Hematopoietic multipotent progenitor cell treated with erythropoietin and hydrocortisone succinate and interleukin-3 and kit ligand, for 4 days (in vitro differentiated cells): ENCODE data around the gene SCGB3A2.
"Not testable (repeated sequence)": the region's sequence is repeated elsewhere in the genome, so short reads cannot be mapped to it uniquely, and the experiment has no call there.

Experiments used
- DNase-seq: peaks from one replicate; pipeline ENCODE4 v3.0.0-alpha.2; 2015

The SCGB3A2 gene

DNA sequence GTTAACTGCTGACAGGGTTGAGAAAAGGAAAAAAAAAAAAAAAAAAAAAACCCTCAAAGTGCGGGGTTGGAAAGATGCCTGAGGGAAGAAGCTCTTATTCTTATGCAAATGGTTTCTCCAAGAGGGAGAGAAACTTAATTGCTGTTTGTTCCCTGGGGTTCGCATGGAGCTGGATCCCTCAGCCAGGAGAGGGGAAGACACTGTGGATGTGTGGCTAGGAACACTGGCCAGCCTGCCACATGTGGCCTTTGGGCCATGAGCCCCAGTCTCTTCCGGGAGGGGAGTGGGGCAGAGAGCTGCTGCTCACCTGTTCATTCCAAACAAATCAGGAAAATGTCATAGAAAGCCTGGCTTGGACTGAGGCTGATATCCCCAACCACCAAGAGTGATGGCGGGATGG is 9.4 kb upstream of the SCGB3A2 start:
- DNase-seq: no peak

DNA sequence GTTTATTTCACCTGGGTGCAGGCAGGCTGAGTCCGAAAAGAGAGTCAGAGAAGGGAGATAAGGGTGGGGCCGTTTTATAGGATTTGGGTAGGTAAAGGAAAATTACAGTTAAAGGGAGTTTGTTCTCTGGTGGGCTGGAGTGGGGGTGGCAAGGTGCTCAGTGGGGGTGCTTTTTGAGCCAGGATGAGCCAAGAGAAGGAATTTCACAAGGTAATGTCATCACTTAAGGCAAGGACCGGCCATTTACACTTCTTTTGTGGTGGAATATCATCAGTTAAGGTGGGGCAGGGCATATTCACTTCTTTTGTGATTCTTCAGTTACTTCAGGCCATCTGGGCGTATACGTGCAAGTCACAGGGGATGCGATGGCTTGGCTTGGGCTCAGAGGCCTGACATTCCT is 8.6 kb upstream of the SCGB3A2 start:
- DNase-seq: not testable (repeated sequence)

- DNase-seq: not testable (repeated sequence)
Measured at GRCh38 chr5:147871980-147872549, 6.4 kb upstream of the SCGB3A2 start.

- DNase-seq: not testable (repeated sequence)
Measured at GRCh38 chr5:147872744-147873435, 5.6 kb upstream of the SCGB3A2 start.

- not testable (repeated sequence) for DNase-seq
Measured at GRCh38 chr5:147874118-147874875, 4.2 kb upstream of the SCGB3A2 start.

GRCh38 chr5:147874910-147875367 is 3.6 kb upstream of the SCGB3A2 start:
- no peak for DNase-seq

GRCh38 chr5:147876141-147876540 is 2.4 kb upstream of the SCGB3A2 start:
- DNase-seq: no peak

- DNase-seq: no peak
Measured at GRCh38 chr5:147876626-147877025, 1.9 kb upstream of the SCGB3A2 start.

DNA sequence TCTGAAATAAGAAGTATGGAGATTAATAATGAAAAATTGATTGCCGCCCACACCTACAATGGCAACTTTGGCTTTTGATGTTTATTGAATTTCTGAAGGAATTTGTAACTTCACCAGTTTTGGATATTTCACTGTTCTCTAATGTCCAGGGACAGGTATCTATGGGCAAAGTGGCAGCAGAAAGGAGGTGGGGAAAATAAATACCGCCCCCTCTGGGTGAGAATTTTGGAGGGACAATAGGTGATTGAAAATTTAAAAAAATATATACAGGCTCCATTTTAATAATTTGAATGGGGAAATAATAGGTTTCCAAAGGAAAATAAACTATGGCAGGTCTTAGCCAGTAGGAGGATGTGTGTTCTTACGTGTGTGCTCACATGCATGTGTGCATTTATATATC is 1.3 kb downstream of the SCGB3A2 start:
- no peak for DNase-seq

DNA sequence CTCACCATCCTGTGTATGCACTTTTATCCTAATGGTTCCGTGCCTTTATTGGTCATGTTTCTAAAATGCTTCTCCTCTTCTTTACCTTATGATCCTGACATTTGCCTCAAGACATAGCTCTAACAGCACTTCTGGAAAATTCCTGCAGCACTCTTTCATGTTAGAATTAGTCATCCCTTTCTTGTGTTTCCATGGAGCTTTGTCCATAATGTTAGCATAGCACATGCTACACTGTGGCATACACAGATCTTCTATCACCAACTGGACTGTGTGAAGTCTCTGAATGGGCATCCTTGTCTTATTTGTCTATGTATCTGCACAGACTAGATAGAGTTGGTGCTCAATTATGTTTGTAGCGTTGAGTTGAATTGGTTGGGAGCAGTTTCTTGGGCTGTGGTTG is 2.0 kb downstream of the SCGB3A2 start:
- DNase-seq: no peak

GRCh38 chr5:147882586-147883313 is 4.2 kb downstream of the SCGB3A2 start:
- no peak for DNase-seq

DNA sequence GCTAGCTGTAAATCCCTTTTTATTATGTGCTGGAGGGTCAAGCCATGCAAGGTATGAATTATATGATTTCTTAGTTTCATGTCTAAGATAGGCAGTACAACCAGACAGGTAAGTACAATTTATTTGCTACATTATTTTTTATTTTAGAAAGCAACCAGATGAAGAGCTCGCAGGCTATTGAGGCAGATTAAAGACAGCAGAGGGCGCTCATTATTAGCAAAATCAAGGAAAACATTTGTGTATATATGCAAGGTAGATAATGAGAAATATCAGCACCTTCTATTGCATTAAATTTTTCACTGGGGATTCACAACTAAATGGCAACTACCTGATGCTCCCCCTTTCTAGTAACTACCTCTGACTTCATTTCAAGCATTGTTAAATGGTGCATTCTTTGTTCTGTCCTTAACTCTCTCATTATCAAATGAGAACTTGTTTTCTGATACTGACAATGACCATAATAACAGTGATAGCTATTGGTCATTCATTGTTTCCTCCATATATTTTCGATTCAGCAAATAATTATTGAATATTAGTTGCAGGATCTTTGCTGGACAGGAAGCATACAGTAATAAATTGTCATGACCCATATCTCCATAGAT is 8.6 kb downstream of the SCGB3A2 start:
- peak; percentile 75 for DNase-seq

DNA sequence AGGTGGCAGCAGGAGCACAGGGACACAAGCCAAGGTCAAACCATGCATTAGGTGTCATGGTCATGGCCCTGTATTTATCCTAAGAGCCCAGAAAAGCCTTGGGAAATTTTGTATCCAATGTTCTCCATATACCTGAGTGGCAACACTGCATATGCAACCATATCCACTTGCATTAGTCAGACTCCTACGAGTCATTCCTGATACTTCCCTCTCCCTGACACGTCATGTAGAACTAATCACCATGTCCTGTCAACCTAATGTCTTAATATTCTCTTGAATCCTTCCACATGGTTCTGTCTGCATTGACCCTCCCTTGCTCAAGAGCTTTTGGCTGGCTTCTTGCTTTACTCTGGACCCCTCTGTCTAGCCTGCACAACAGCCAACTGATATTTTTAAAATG is 9.4 kb downstream of the SCGB3A2 start:
- no peak for DNase-seq

DNA sequence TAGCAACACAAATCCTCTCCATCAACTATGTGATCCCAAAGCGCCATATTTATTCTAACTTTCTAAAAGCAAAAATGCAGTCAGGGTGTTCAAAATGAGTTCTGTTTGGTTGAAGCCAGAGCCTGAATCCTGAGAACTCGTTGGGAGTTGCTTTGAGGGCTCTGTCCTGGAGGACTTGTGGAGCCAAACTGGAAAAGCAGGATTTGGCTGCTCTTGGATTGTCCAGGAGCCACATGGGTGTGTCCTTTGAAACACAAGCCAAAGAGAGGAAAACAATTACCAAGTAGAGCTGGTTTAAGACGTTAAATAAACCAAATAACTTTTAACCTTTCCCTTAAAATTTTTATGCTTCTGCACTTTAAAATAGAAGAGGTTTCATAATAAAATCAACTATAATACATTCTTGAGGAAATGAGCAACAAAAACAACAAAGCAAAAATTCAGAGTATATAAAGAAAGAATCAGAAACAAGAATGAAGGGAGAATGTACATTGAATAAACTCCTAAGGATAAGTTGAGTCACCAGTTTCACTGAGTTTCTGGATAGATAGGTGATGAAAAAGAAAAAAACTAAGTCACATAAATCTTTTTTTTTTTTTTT is 14.3 kb downstream of the SCGB3A2 start:
- no peak for DNase-seq

GRCh38 chr5:147893820-147894219 is 15.3 kb downstream of the SCGB3A2 start:
- DNase-seq: no peak

DNA sequence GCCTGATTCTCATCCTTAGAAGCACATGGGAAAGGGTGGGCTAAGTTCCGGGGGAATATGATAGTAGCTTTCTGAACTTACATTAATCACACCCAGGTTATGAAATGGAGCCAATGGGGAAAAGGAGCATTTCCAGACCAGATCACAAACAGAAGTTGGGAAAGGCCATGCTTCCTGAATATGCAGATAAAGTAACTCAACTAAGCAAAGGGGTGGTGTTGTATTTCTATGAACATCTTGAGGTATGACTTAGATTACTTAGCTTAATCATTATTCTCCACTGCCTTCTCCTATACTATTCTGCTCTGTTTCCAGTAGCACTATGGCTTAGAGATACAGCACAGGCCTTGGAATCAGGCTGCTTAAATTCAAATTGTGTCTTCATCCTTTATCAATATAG is 17.4 kb downstream of the SCGB3A2 start:
- DNase-seq: no peak

- DNase-seq: no peak
Measured at GRCh38 chr5:147898875-147899401, 20.4 kb downstream of the SCGB3A2 start.

- no peak for DNase-seq
Measured at GRCh38 chr5:147901599-147902039, 23.1 kb downstream of the SCGB3A2 start.

DNA sequence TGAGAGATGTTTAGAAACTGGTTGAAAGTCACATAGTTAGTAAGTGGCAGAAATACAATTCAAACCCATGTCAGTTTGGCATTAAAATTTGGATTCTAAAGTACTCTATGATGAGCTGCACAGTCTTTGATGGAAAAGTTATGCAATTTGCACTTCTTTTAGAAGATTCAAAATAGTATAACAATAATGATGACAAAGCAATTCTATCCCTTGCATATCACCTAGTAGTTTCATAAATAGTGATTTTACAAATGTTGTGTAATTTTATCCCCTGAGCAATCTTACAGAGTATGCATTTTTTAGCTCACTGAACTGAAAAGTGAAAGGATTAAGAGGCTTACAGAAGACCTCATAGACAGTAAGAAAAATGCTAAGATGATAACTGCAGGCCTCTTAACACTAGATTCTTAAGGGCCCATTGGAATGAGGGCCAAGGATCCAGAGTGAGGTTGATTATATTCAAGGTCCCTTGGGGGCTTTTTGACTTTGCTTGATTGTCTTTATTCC is 24.2 kb downstream of the SCGB3A2 start:
- DNase-seq: peak; percentile 14

GRCh38 chr5:147904110-147904509 is 25.6 kb downstream of the SCGB3A2 start:
- no peak for DNase-seq

GRCh38 chr5:147906326-147907095 is 28.0 kb downstream of the SCGB3A2 start, which contains the start of gene C5orf46:
Gene C5orf46, minus strand, starts transcription at chr5:147906538. Its CDS starts 37 bp downstream, at chr5:147906501.
- no peak for DNase-seq
